COR-L47 (cell line): ENCODE measurements around the gene SPDYE16.
"Not testable (repeated sequence)": the region's sequence is repeated elsewhere in the genome, so short reads cannot be mapped to it uniquely, and the experiment has no call there.

Source experiments
- DNase-seq: peaks from one replicate; lab custom pipeline; 2025; lab: John Stamatoyannopoulos, UW

SPDYE16 gene

GRCh38 chr7:76504351-76505167 is 38.5 kb downstream of the SPDYE16 start:
- not testable (repeated sequence) for DNase-seq

- DNase-seq = not testable (repeated sequence)
Observed at GRCh38 chr7:76503244-76503643, 39.9 kb downstream of the SPDYE16 start.

- not testable (repeated sequence) for DNase-seq
Observed at GRCh38 chr7:76502836-76503235, 40.3 kb downstream of the SPDYE16 start.

GRCh38 chr7:76502224-76502623 is 40.9 kb downstream of the SPDYE16 start:
- DNase-seq = not testable (repeated sequence)

GRCh38 chr7:76499924-76500241 is 43.2 kb downstream of the SPDYE16 start:
- not testable (repeated sequence) for DNase-seq

GRCh38 chr7:76499201-76499923 is 43.7 kb downstream of the SPDYE16 start:
- not testable (repeated sequence) for DNase-seq

GRCh38 chr7:76498583-76499200 is 44.4 kb downstream of the SPDYE16 start:
- DNase-seq = not testable (repeated sequence)

GRCh38 chr7:76497918-76498582 is 45.0 kb downstream of the SPDYE16 start:
- DNase-seq = not testable (repeated sequence)

GRCh38 chr7:76495717-76496116 is 47.4 kb downstream of the SPDYE16 start:
- DNase-seq = not testable (repeated sequence)

- not testable (repeated sequence) for DNase-seq
Observed at GRCh38 chr7:76492139-76492538, 51.0 kb downstream of the SPDYE16 start.

- not testable (repeated sequence) for DNase-seq
Observed at GRCh38 chr7:76487969-76488368, 55.1 kb downstream of the SPDYE16 start.

- not testable (repeated sequence) for DNase-seq
Observed at GRCh38 chr7:76486618-76487017, 56.5 kb downstream of the SPDYE16 start.

GRCh38 chr7:76485822-76486610 is 57.1 kb downstream of the SPDYE16 start:
- not testable (repeated sequence) for DNase-seq

GRCh38 chr7:76484456-76484855 is 58.6 kb downstream of the SPDYE16 start:
- not testable (repeated sequence) for DNase-seq

GRCh38 chr7:76483081-76483480 is 60.0 kb downstream of the SPDYE16 start:
- DNase-seq = not testable (repeated sequence)

- not testable (repeated sequence) for DNase-seq
Observed at GRCh38 chr7:76482660-76483059, 60.4 kb downstream of the SPDYE16 start.
